Ectodermal cell (in vitro differentiated cells): ENCODE results near the gene MAP7D1.

Experiments used
- H3K27ac ChIP-seq: 2 replicates; pipeline ENCODE4 v1.7.0; 2013; ENCODE audit warnings: mild to moderate bottlenecking, low read depth, low read length; ENCODE audit not compliant: insufficient read depth, poor library complexity, severe bottlenecking
- H3K27me3 ChIP-seq: 2 replicates; pipeline ENCODE4 v1.7.0; 2013; ENCODE audit warnings: mild to moderate bottlenecking, low read length; ENCODE audit not compliant: insufficient read depth, control insufficient read depth, poor library complexity, severe bottlenecking
- H3K36me3 ChIP-seq: one replicate; pipeline ENCODE4 v1.7.0; 2013; ENCODE audit warnings: low read length; ENCODE audit not compliant: control insufficient read depth, insufficient read depth
- H3K4me1 ChIP-seq: one replicate; pipeline ENCODE4 v1.7.0; 2013; ENCODE audit warnings: low read length; ENCODE audit not compliant: control insufficient read depth, insufficient read depth
- H3K4me3 ChIP-seq: 2 replicates; pipeline ENCODE4 v1.7.0; 2013; ENCODE audit warnings: low read depth, low read length, control low read depth; ENCODE audit not compliant: insufficient read depth
- H3K9me3 ChIP-seq: 2 replicates; pipeline ENCODE4 v1.7.0; 2013; ENCODE audit warnings: mild to moderate bottlenecking, low read length, moderate library complexity; ENCODE audit not compliant: control insufficient read depth
- WGBS, 2 experiments: methylation state at CpG; one replicate each; pipeline ENCODE4 v1.1.7; 2013; ENCODE audit warnings: missing lambda C conversion rate in 2 of 2; 5-methylcytosine and 5-hydroxymethylcytosine counted together

Gene MAP7D1

DNA sequence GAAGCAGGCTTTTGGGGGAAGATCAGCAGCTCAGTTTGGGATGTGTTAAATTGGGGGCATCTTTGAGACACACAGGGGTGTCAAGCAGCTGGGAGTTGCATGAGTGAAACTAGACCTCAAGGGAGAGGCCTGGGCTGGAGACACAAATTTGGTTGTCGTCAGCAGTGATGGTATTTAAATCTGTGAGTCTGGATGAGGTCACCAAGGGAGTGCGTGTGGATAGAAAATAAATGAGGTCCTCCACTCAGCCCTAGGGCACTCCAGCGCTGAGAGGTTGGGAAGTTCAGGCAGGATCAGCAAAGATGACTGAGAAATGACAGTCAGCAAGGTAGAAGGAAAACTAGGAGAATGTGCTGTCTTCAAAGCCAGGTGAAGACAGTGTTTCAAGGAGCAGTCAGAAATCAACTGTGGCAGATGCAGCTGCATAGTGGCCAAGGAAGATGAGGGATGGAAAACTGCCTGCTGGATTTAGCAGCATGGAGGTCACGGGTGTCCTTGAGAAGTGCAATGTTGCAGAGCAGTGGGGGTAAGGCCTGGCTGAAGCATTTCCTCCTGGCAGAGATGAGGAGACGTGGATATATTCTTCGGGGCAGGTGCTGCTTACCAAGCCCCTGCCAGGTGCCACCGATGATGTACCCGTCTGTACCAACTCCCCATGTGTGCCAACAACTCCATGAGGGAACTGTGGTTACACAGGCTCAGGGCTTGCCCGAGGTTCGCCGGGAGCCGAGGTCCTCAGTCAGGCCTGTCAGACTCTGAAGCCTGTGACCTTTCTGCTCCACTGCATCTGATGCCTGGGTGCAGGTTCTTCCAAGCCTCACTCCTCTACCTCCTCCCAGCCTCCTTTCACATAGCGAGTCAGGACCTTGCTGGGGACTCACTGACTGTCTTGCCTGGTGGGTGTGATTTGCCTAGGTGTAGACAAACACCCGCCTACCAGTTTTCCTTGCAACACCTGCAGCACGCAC is 11.3 kb downstream of the MAP7D1 start:
- H3K27ac ChIP-seq, result no peak overlapping the region
- H3K9me3 ChIP-seq, result no peaks in the 10 kb centered on the region
- H3K4me1 ChIP-seq, result no peaks in the 10 kb centered on the region
- no peaks in the 10 kb centered on the region for H3K27me3 ChIP-seq
- WGBS, 2 experiments, result 95% methylated on average over 15 of the region's 15 CpGs
- H3K36me3 ChIP-seq, result peaks cover 17% of the 10 kb centered on the region
- H3K4me3 ChIP-seq, result no peak overlapping the region

- H3K27me3 ChIP-seq, result no peaks in the 10 kb centered on the region
- H3K4me3 ChIP-seq, result no peak overlapping the region
- H3K4me1 ChIP-seq, result no peaks in the 10 kb centered on the region
- no peak overlapping the region for H3K27ac ChIP-seq
- 98 to 99% methylated on average over 3 of the region's 3 CpGs for WGBS, 2 experiments
- no peaks in the 10 kb centered on the region for H3K9me3 ChIP-seq
- H3K36me3 ChIP-seq, result peaks cover 30% of the 10 kb centered on the region
Measured at GRCh38 chr1:36168514-36168913, 12.6 kb downstream of the MAP7D1 start.

DNA sequence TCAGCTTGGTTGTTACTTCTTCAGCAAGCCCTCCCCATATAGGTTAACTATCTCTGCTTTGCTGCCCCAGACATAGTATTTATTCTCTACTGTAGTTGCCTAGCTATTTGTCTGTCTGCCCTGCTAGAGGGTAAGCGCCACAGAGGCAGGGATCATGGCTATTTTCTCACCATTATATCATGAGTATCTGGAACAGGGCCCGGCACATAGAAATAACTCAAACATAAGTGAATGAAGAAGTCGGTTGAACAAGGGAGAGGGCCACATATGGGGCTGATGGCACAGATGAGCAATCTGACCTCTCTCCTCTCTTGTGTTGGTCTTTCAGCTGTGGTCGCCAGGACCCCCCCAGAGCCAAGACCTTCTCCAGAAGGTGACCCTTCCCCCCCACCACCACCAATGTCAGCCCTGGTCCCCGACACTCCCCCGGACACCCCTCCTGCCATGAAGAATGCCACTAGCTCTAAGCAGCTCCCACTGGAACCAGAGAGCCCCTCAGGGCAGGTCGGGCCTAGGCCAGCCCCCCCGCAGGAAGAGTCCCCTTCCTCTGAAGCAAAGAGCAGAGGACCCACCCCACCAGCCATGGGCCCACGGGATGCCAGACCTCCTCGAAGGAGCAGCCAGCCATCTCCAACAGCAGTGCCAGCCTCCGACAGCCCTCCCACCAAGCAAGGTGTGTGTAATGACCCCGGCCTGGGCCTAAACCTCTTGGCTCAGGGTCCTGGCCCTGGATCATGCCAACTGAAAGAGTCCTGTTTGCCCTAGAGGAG is 14.9 kb downstream of the MAP7D1 start:
- Histone ChIP-seq H3K36me3 (peaks cover 41% of the 10 kb centered on the region), H3K27me3 (no peaks in the 10 kb centered on the region), H3K27ac (no peak overlapping the region), H3K9me3 (no peaks in the 10 kb centered on the region), H3K4me3 (no peak overlapping the region), H3K4me1 (no peaks in the 10 kb centered on the region)
- WGBS, 2 experiments, result 92 to 94% methylated on average over 12 of the region's 12 CpGs

GRCh38 chr1:36172017-36172747 is 16.2 kb downstream of the MAP7D1 start:
- Histone ChIP-seq H3K27me3 (no peaks in the 10 kb centered on the region), H3K36me3 (peaks cover 48% of the 10 kb centered on the region), H3K9me3 (no peaks in the 10 kb centered on the region), H3K4me3 (no peak overlapping the region), H3K4me1 (no peaks in the 10 kb centered on the region), H3K27ac (no peak overlapping the region)
- WGBS, 2 experiments, result 96 to 97% methylated on average over 21 of the region's 21 CpGs

- WGBS, 2 experiments, result 94 to 100% methylated on average over 2 of the region's 2 CpGs
- Histone ChIP-seq H3K27me3 (no peaks in the 10 kb centered on the region), H3K4me3 (no peak overlapping the region), H3K4me1 (peaks cover 4% of the 10 kb centered on the region), H3K27ac (no peak overlapping the region), H3K36me3 (peaks cover 46% of the 10 kb centered on the region), H3K9me3 (no peaks in the 10 kb centered on the region)
Measured at GRCh38 chr1:36172983-36173382, 17.0 kb downstream of the MAP7D1 start.

GRCh38 chr1:36174713-36175112 is 18.8 kb downstream of the MAP7D1 start:
- Histone ChIP-seq H3K9me3 (no peaks in the 10 kb centered on the region), H3K27ac (no peak overlapping the region), H3K4me3 (no peak overlapping the region), H3K4me1 (peaks cover 12% of the 10 kb centered on the region), H3K27me3 (no peaks in the 10 kb centered on the region), H3K36me3 (peaks cover 52% of the 10 kb centered on the region)
- 87 to 88% methylated on average over 11 of the region's 11 CpGs for WGBS, 2 experiments

DNA sequence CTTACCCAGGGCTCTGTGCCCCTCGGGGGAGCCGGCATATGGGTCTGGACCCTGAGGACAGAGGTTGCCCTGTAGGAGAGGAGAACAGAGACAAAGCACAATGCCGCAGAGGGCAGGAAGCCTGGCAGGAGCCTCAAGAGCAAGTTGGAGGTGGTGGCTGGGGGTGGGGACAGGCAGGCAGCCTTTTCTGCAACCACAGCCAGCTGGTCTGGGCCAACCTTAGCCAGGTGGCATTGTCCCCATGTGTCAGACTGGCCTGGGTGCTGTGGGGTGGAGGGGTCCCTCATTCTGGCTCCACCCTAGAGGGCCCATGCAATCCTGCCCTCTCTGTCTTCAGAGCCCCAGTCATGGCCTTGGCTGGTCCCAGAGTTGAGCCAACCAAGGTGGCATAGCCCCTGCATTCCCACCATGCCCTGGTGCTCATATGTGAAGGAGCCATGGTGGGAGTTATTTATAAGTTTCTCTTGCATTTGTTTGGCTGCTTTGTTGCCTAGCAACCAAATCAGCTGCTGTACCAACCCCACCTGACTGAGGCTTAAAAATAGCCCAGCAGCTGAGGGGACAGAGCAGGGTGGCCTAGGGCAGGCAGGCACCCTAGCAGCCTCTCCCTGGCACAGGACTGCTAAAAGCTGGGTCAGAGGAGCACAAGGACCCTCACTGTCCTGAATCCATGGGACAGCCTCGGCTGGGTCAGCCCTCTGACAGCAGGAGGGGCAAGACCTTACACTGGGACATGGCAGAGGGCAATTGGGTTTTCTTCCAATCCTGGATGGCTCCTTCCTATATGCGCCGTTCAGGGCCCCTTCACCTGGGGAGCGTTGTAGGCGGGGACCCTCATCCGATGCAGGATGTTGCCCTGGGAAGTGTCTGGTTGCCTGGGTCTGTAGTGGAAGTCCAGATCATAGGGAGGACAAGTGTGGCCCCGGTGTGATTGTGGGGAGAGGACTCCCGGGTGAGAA is 19.5 kb downstream of the MAP7D1 start:
- peaks cover 12% of the 10 kb centered on the region for H3K4me1 ChIP-seq
- H3K9me3 ChIP-seq, result no peaks in the 10 kb centered on the region
- H3K27me3 ChIP-seq, result no peaks in the 10 kb centered on the region
- WGBS, 2 experiments, result 92 to 93% methylated on average over 11 of the region's 11 CpGs
- H3K4me3 ChIP-seq, result no peak overlapping the region
- H3K27ac ChIP-seq, result no peak overlapping the region
- H3K36me3 ChIP-seq, result peaks cover 59% of the 10 kb centered on the region

DNA sequence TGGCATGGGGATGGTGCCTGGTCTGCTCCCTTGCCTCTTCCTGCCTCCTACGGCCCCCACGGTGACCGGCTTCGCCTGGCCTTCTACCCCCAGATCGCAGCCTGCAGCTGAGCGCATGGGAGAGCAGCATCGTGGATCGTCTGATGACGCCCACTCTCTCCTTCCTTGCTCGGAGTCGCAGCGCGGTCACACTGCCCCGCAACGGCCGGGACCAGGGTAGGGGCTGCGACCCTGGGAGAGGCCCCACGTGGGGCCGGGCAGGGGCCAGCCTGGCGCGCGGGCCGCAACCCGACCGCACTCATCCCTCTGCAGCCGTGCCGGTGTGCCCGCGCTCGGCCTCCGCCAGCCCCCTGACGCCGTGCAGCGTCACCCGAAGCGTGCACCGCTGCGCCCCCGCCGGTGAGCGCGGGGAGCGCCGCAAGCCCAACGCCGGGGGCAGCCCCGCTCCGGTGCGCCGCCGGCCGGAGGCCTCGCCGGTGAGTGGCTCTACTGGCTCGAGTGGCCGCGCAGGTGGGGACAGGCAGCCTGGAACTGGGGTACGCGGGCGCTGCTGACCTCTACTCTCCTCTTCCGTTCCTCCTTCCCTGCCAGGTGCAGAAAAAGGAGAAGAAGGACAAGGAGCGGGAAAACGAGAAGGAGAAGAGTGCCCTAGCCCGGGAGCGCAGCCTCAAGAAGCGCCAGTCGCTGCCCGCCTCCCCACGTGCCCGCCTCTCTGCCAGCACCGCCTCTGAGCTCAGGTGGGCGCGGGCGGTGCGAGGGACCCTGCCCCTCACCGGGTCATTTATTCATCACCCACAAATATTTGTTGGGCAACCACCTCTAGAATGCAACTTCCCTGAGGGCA is 20.4 kb downstream of the MAP7D1 start:
- H3K4me1 ChIP-seq, result peaks cover 12% of the 10 kb centered on the region
- WGBS, 2 experiments, result 91 to 92% methylated on average over 76 of the region's 76 CpGs
- no peak overlapping the region for H3K4me3 ChIP-seq
- H3K9me3 ChIP-seq, result no peaks in the 10 kb centered on the region
- H3K27me3 ChIP-seq, result no peaks in the 10 kb centered on the region
- H3K27ac ChIP-seq, result no peak overlapping the region
- H3K36me3 ChIP-seq, result peaks cover 60% of the 10 kb centered on the region
